HFFc6 (cell line): ENCODE measurements around the gene RPL22L1. TPM values are rescaled to one million over a fixed set of nuclear protein-coding genes. Genes with fewer than 3 reads are reported as not detected.
"Not testable (repeated sequence)": the region's sequence is repeated elsewhere in the genome, so short reads cannot be mapped to it uniquely, and the experiment has no call there.

Experiments used
- DNase-seq: peaks from one replicate; pipeline ENCODE4 v3.0.0-alpha.2; 2018
- H3K27ac Mint-ChIP-seq: 2 replicates; pipeline ENCODE4 v1.8.0; 2020; ENCODE audit warnings: mild to moderate bottlenecking, mixed read lengths
- H3K27me3 Mint-ChIP-seq: 2 replicates; pipeline ENCODE4 v1.8.0; 2021; ENCODE audit warnings: mild to moderate bottlenecking, moderate library complexity, mixed read lengths; ENCODE audit not compliant: insufficient read depth
- H3K36me3 Mint-ChIP-seq: 2 replicates; pipeline ENCODE4 v1.8.0; 2021; ENCODE audit warnings: low read depth, mixed read lengths
- H3K4me1 Mint-ChIP-seq: 2 replicates; pipeline ENCODE4 v1.8.0; 2020; ENCODE audit warnings: low read depth, mixed read lengths
- H3K4me3 Mint-ChIP-seq: 2 replicates; pipeline ENCODE4 v1.8.0; 2020; ENCODE audit warnings: mild to moderate bottlenecking, moderate library complexity, mixed read lengths
- H3K9me3 Mint-ChIP-seq: 2 replicates; pipeline ENCODE4 v1.8.0; 2020; ENCODE audit warnings: mild to moderate bottlenecking, mixed read lengths
- CTCF ChIP-seq: fragments of 200-600 bp; sonication (generic); IDR thresholded peaks from 2 replicates; pipeline ENCODE4 v1.5.0; 2021; ENCODE audit warnings: antibody characterized with exemption, mild to moderate bottlenecking
- total RNA-seq, 6 experiments: library from RNA; stranded (reverse); fragmentation: NEBNext Ultra II Directional; extraction: Animal tissue kit (Norgen Biotek cat#: 25700); gene quantifications; 2 replicates in 1 of 6; 3 replicates in 5 of 6; pipeline ENCODE4 v1.2.3, GENCODE V29; 2021

RPL22L1 gene
- total RNA-seq, 6 experiments from 2014 or later: 145 to 211 (median 166) TPM

GRCh38 chr3:170830580-170830979 lies 39.4 kb downstream of the RPL22L1 start:
- no peak for TF ChIP-seq CTCF
- H3K36me3 Mint-ChIP-seq: no peaks in the 10 kb centered on the region
- DNase-seq: no peak
- H3K4me3 Mint-ChIP-seq: no peak overlapping the region
- no peak overlapping the region for H3K27ac Mint-ChIP-seq
- H3K27me3 Mint-ChIP-seq: peaks cover 9% of the 10 kb centered on the region
- H3K4me1 Mint-ChIP-seq: 0 out of 2 replicates have a peak, but pooled peaks cover 5% of the 10 kb centered on the region
- no peaks in the 10 kb centered on the region for H3K9me3 Mint-ChIP-seq

GRCh38 chr3:170829546-170830272 lies 40.3 kb downstream of the RPL22L1 start:
- no peak overlapping the region for H3K27ac Mint-ChIP-seq
- no peak for TF ChIP-seq CTCF
- H3K36me3 Mint-ChIP-seq: no peaks in the 10 kb centered on the region
- DNase-seq: no peak
- H3K4me1 Mint-ChIP-seq: 0 out of 2 replicates have a peak, but pooled peaks cover 5% of the 10 kb centered on the region
- H3K9me3 Mint-ChIP-seq: no peaks in the 10 kb centered on the region
- no peak overlapping the region for H3K4me3 Mint-ChIP-seq
- H3K27me3 Mint-ChIP-seq: peaks cover 10% of the 10 kb centered on the region

- Mint-ChIP-seq H3K4me3 (no peak overlapping the region; the same call in 1 of the 2 replicates), H3K4me1 (0 out of 2 replicates have a peak, but pooled peaks cover 10% of the 10 kb centered on the region), H3K27ac (no peak overlapping the region), H3K9me3 (no peaks in the 10 kb centered on the region), H3K36me3 (no peaks in the 10 kb centered on the region), H3K27me3 (peaks cover 20% of the 10 kb centered on the region)
- no peak for DNase-seq
- no peak for TF ChIP-seq CTCF
These were observed 43.9 kb downstream of the RPL22L1 start for GRCh38 chr3:170826047-170826446.

GRCh38 chr3:170823562-170823961 lies 46.4 kb downstream of the RPL22L1 start:
- not testable (repeated sequence) for H3K4me1 Mint-ChIP-seq, H3K27ac Mint-ChIP-seq, H3K9me3 Mint-ChIP-seq, H3K36me3 Mint-ChIP-seq, H3K4me3 Mint-ChIP-seq, DNase-seq
- H3K27me3 Mint-ChIP-seq: peaks cover 17% of the 10 kb centered on the region

- H3K36me3 Mint-ChIP-seq, H3K4me3 Mint-ChIP-seq, H3K9me3 Mint-ChIP-seq, DNase-seq, H3K27me3 Mint-ChIP-seq, H3K27ac Mint-ChIP-seq: not testable (repeated sequence)
- H3K4me1 Mint-ChIP-seq: peaks cover 13% of the 10 kb centered on the region
These were observed 51.7 kb downstream of the RPL22L1 start for GRCh38 chr3:170818325-170818724.

GRCh38 chr3:170817471-170817870 lies 52.5 kb downstream of the RPL22L1 start:
- H3K4me3 Mint-ChIP-seq, H3K9me3 Mint-ChIP-seq, H3K36me3 Mint-ChIP-seq, H3K27me3 Mint-ChIP-seq, DNase-seq, H3K27ac Mint-ChIP-seq: not testable (repeated sequence)
- H3K4me1 Mint-ChIP-seq: peaks cover 14% of the 10 kb centered on the region

- no peaks in the 10 kb centered on the region for H3K9me3 Mint-ChIP-seq
- H3K27ac Mint-ChIP-seq: no peak overlapping the region
- H3K4me1 Mint-ChIP-seq: peaks cover 20% of the 10 kb centered on the region
- H3K27me3 Mint-ChIP-seq: 0 out of 2 replicates have a peak, but pooled peaks cover 1% of the 10 kb centered on the region
- DNase-seq: no peak
- no peak overlapping the region for H3K4me3 Mint-ChIP-seq
- no peak for TF ChIP-seq CTCF
- H3K36me3 Mint-ChIP-seq: no peaks in the 10 kb centered on the region
These were observed 53.2 kb downstream of the RPL22L1 start for GRCh38 chr3:170816841-170817240.
